ENCODE results near the gene F2RL3.
"Not testable (repeated sequence)": the region's sequence is repeated elsewhere in the genome, so short reads cannot be mapped to it uniquely, and the experiment has no call there.

Gene F2RL3

GRCh38 chr19:16927883-16928282 is 39.1 kb downstream of the F2RL3 start:
- DNase-seq: no peak

GRCh38 chr19:16928351-16928750 is 39.6 kb downstream of the F2RL3 start:
- DNase-seq: no peak

GRCh38 chr19:16928916-16929315 is 40.1 kb downstream of the F2RL3 start:
- DNase-seq: no peak

- no peak for DNase-seq
Measured at GRCh38 chr19:16930753-16931152, 42.0 kb downstream of the F2RL3 start.

GRCh38 chr19:16931306-16931705 is 42.5 kb downstream of the F2RL3 start:
- no peak for DNase-seq

GRCh38 chr19:16934489-16934888 is 45.7 kb downstream of the F2RL3 start:
- no peak for DNase-seq

GRCh38 chr19:16936901-16937300 is 48.1 kb downstream of the F2RL3 start:
- DNase-seq: no peak

GRCh38 chr19:16937796-16938195 is 49.0 kb downstream of the F2RL3 start:
- DNase-seq: not testable (repeated sequence)

- DNase-seq: no peak
Measured at GRCh38 chr19:16938211-16938610, 49.4 kb downstream of the F2RL3 start.

- DNase-seq: not testable (repeated sequence)
Measured at GRCh38 chr19:16940063-16940462, 51.3 kb downstream of the F2RL3 start.

GRCh38 chr19:16940626-16941025 is 51.8 kb downstream of the F2RL3 start:
- DNase-seq: no peak
